Hepatocyte (in vitro differentiated cells): ENCODE results near the gene ZNF71. TPM values are rescaled to one million over a fixed set of nuclear protein-coding genes. Genes with fewer than 3 reads are reported as not detected.
"Not testable (repeated sequence)": the region's sequence is repeated elsewhere in the genome, so short reads cannot be mapped to it uniquely, and the experiment has no call there.

Source experiments
- DNase-seq: peaks from one replicate; pipeline ENCODE4 v3.0.0-alpha.2; 2016; ENCODE audit warnings: low spot score
- H2AFZ ChIP-seq: fragments of 200-600 bp; sonication (generic); 2 replicates; pipeline ENCODE4 v1.6.0; 2016; ENCODE audit warnings: antibody characterized with exemption, mild to moderate bottlenecking
- H3K27ac ChIP-seq: fragments of 200-600 bp; sonication (generic); 2 replicates; pipeline ENCODE4 v1.5.1; 2016; ENCODE audit warnings: mild to moderate bottlenecking
- H3K27me3 ChIP-seq: fragments of 200-600 bp; sonication (generic); 2 replicates; pipeline ENCODE4 v1.6.1; 2016
- H3K36me3 ChIP-seq: fragments of 200-600 bp; sonication (generic); replicated peaks from 2 replicates; pipeline ENCODE4 v1.5.1; 2016; ENCODE audit warnings: low read depth; ENCODE audit not compliant: insufficient read depth
- H3K4me1 ChIP-seq: fragments of 200-600 bp; sonication (generic); 2 replicates; pipeline ENCODE4 v1.5.1; 2016; ENCODE audit warnings: mild to moderate bottlenecking, moderate library complexity; ENCODE audit not compliant: insufficient read depth
- H3K4me2 ChIP-seq: fragments of 200-600 bp; sonication (generic); 2 replicates; pipeline ENCODE4 v1.6.0; 2016
- H3K4me3 ChIP-seq: fragments of 200-600 bp; sonication (generic); 2 replicates; pipeline ENCODE4 v1.5.1; 2016; ENCODE audit warnings: mild to moderate bottlenecking
- H3K79me2 ChIP-seq: fragments of 200-600 bp; sonication (generic); 2 replicates; pipeline ENCODE4 v1.6.0; 2017; ENCODE audit warnings: mild to moderate bottlenecking
- H3K9me2 ChIP-seq: fragments of 200-600 bp; sonication (generic); replicated peaks from 2 replicates; pipeline ENCODE4 v1.6.0; 2017; ENCODE audit warnings: mild to moderate bottlenecking; ENCODE audit not compliant: insufficient read depth
- H3K9me3 ChIP-seq: fragments of 200-600 bp; sonication (generic); 2 replicates; pipeline ENCODE4 v1.5.1; 2016; ENCODE audit warnings: low read depth, mild to moderate bottlenecking
- H4K20me1 ChIP-seq: fragments of 200-600 bp; sonication (generic); 2 replicates; pipeline ENCODE4 v1.6.0; 2016; ENCODE audit warnings: mild to moderate bottlenecking; ENCODE audit not compliant: insufficient read depth, poor library complexity, severe bottlenecking
- EZH2 ChIP-seq: fragments of 200-600 bp; sonication (generic); IDR thresholded peaks from 2 replicates; pipeline ENCODE4 v1.6.1; 2016; ENCODE audit warnings: antibody characterized with exemption, mild to moderate bottlenecking, borderline replicate concordance
- EZH2phosphoT487 ChIP-seq: fragments of 200-600 bp; sonication (generic); IDR thresholded peaks from one replicate; pipeline ENCODE4 v1.6.1; 2018; ENCODE audit warnings: antibody characterized with exemption, mild to moderate bottlenecking, low read depth, moderate library complexity; ENCODE audit not compliant: unreplicated experiment, severe bottlenecking
- WGBS: methylation state at CpG from one replicate; pipeline ENCODE4 v1.1.6; 2016; ENCODE audit warnings: low lambda C conversion rate; ENCODE audit errors: missing lambda C conversion rate; 5-methylcytosine and 5-hydroxymethylcytosine counted together
- polyA plus RNA-seq: library from polyadenylated mRNA; unstranded; fragments of >200 nt; fragmentation: Nextera tagmentation; extraction: Ambion mirVana; gene quantifications from 2 replicates; pipeline ENCODE4 v1.2.1, GENCODE V29; 2016
- total RNA-seq: library from RNA; depleted of rRNA; stranded (reverse); fragments of >200 nt; gene quantifications from 2 replicates; pipeline ENCODE4 v1.2.3, GENCODE V29; 2014
- TF ChIP-seq, protein P1 (sequence below): fragments of 200-600 bp; sonication (generic); IDR thresholded peaks from 2 replicates; pipeline ENCODE4 v1.5.1; 2016; ENCODE audit warnings: antibody characterized with exemption, mild to moderate bottlenecking; ENCODE audit not compliant: poor library complexity

Gene ZNF71
- total and polyA plus RNA-seq, 2 experiments from 2014 or later = 9.2 to 9.5 TPM

DNA sequence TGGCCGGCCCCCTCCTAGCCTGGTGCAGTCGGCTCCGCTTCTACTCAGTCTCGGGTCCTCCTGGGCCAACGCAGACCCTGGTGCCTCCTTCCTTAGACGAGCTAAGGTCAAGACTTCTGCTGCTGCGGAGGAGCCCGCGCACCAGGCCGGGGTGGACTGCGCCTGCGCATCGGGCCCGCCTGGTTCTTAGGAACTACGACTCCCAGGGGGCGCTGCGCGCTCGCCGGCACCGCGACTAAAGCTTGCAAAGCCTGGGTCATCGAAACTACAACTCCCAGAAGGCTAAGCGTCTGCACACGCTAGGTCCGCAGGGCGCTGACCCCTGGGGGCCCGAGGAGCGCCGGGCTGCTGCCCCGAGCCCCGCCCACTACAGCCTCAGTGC is 76.5 kb downstream of the ZNF71 start, which contains the start of gene ZNF835:
ZNF835 (minus strand) TSS at position 145 of the 382 bp plus-strand sequence. CDS start 6,559 bp downstream, outside the sequence.
- no peaks in the 10 kb centered on the region for H4K20me1 ChIP-seq
- H3K9me3 ChIP-seq = no peaks in the 10 kb centered on the region

DNA sequence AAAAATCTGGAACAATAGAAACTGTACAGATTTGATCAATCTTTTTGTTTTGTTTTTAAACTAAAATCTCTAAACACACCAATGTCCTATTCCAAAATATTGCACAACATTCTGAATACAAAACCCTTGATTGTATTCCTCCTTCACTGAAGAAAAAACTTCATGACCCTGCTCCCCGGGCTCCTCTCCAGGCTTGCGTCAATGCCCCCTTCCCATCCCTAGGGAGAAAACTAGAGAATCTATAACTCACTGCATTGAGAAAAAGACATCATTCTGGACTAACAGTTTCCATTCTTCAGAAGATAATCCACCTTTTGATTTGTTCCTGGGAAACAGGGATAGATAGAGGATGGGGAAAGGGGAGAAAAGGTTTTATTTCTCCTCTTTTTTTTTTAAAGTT is 77.5 kb downstream of the ZNF71 start:
- not testable (repeated sequence) for H3K79me2 ChIP-seq, H3K9me3 ChIP-seq, DNase-seq, H3K27ac ChIP-seq, H3K4me2 ChIP-seq, H3K4me1 ChIP-seq, H3K27me3 ChIP-seq, H4K20me1 ChIP-seq, H3K9me2 ChIP-seq, H3K36me3 ChIP-seq, H2AFZ ChIP-seq, H3K4me3 ChIP-seq
- WGBS = 86% methylated on average over 2 of the region's 2 CpGs

More for the DNA sequence above, 76.5 kb downstream of the ZNF71 start, which contains the start of gene ZNF835:
- Histone ChIP-seq H3K27ac (no peak within 1 kb of the TSS), H2AFZ (no peak within 1 kb of the TSS), H3K4me2 (no peak within 1 kb of the TSS), H3K27me3 (no peaks in the 10 kb centered on the region), H3K4me3 (no peak within 1 kb of the TSS), H3K79me2 (no peaks in the 10 kb centered on the region), H3K9me2 (no peaks in the 10 kb centered on the region), H3K36me3 (no peaks in the 10 kb centered on the region), H3K4me1 (no peaks in the 10 kb centered on the region)
- DNase-seq = no peak
- TF ChIP-seq, protein P1, sequence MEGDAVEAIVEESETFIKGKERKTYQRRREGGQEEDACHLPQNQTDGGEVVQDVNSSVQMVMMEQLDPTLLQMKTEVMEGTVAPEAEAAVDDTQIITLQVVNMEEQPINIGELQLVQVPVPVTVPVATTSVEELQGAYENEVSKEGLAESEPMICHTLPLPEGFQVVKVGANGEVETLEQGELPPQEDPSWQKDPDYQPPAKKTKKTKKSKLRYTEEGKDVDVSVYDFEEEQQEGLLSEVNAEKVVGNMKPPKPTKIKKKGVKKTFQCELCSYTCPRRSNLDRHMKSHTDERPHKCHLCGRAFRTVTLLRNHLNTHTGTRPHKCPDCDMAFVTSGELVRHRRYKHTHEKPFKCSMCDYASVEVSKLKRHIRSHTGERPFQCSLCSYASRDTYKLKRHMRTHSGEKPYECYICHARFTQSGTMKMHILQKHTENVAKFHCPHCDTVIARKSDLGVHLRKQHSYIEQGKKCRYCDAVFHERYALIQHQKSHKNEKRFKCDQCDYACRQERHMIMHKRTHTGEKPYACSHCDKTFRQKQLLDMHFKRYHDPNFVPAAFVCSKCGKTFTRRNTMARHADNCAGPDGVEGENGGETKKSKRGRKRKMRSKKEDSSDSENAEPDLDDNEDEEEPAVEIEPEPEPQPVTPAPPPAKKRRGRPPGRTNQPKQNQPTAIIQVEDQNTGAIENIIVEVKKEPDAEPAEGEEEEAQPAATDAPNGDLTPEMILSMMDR = no peak
- TF ChIP-seq EZH2 (no peak), EZH2phosphoT487 (no peak)
- 89% methylated on average over 32 of the region's 32 CpGs for WGBS

Other genes with a start within 250 kb of the ZNF71 start
- 3.2 and 3.9 TPM in 2 replicates for gene ZNF582, start 201.8 kb upstream of the ZNF71 start, total RNA-seq
- gene ZNF582, start 201.8 kb upstream of the ZNF71 start, polyA plus RNA-seq = 4.5 and 5.6 TPM in 2 replicates
- 9.7 and 11.8 TPM in 2 replicates for gene ZNF583, start 191.0 kb upstream of the ZNF71 start, total RNA-seq
- gene ZNF583, start 191.0 kb upstream of the ZNF71 start, polyA plus RNA-seq = 4.8 and 7.4 TPM in 2 replicates
- gene ZNF667, start 118.0 kb upstream of the ZNF71 start, total RNA-seq = 3.4 and 4.4 TPM in 2 replicates
- 2.4 and 2.7 TPM in 2 replicates for gene ZNF667, start 118.0 kb upstream of the ZNF71 start, polyA plus RNA-seq
- gene ZNF471, start 87.4 kb upstream of the ZNF71 start, total RNA-seq = 1.8 and 2.1 TPM in 2 replicates
- gene ZNF471, start 87.4 kb upstream of the ZNF71 start, polyA plus RNA-seq = 1.7 and 2.5 TPM in 2 replicates
- 4.7 and 5.7 TPM in 2 replicates for gene ZFP28, start 56.4 kb upstream of the ZNF71 start, total RNA-seq
- gene ZFP28, start 56.4 kb upstream of the ZNF71 start, polyA plus RNA-seq = 3.5 and 4.1 TPM in 2 replicates
- 2.5 and 4.9 TPM in 2 replicates for gene ZNF470, start 27.8 kb upstream of the ZNF71 start, total RNA-seq
- gene ZNF470, start 27.8 kb upstream of the ZNF71 start, polyA plus RNA-seq = 1.7 and 1.8 TPM in 2 replicates
- not detected in 2 replicates for gene SMIM17, start 47.9 kb downstream of the ZNF71 start, total RNA-seq
- gene SMIM17, start 47.9 kb downstream of the ZNF71 start, polyA plus RNA-seq = 0.45 and 0.47 TPM in 2 replicates
- not detected in 2 replicates for gene ZNF835, start 76.5 kb downstream of the ZNF71 start, total RNA-seq
- gene ZNF835, start 76.5 kb downstream of the ZNF71 start, polyA plus RNA-seq = not detected in 2 replicates
- gene PEG3, start 245.4 kb downstream of the ZNF71 start, total RNA-seq = not detected in 2 replicates
- gene PEG3, start 245.4 kb downstream of the ZNF71 start, polyA plus RNA-seq = not detected in 2 replicates
- not detected in 2 replicates for gene ZIM2, start 245.4 kb downstream of the ZNF71 start, total RNA-seq
- not detected in 2 replicates for gene ZIM2, start 245.4 kb downstream of the ZNF71 start, polyA plus RNA-seq